Measurements from ENCODE around the gene SLC66A3.

SLC66A3 gene

DNA sequence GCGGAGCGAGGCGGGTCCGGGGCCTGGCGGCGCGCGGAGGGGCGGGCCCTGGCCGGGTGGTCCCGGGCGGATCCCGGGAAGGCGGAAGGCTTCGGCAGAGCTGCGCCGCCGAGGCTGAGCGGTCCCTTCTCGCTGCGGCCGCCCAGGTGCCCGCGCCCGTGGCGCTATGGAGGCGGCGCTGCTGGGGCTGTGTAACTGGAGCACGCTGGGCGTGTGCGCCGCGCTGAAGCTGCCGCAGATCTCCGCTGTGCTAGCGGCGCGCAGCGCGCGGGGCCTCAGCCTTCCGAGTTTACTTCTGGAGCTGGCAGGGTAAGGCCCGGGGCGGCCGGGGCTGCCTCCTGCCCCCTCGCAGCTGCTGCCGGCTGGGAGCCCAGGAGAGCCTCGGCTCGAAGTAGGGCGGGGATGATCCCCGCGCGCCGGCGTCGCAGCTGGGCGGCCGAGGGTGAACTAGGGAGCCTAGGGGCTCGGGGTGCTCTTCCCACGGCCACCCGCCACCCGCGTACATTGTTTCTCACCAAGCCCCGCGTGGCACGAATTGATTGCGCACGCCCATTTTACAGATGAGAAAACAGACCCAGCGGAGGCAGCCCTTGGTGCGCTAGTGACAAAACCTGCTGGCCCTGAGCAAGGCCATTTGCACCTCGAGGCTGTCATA lies at the start of gene SLC66A3:
Gene SLC66A3, plus strand, starts transcription at position 87 of the 655 bp plus-strand sequence. Its CDS starts 80 bp downstream, at position 167.
- DNase-seq = peak; percentile 87

DNA sequence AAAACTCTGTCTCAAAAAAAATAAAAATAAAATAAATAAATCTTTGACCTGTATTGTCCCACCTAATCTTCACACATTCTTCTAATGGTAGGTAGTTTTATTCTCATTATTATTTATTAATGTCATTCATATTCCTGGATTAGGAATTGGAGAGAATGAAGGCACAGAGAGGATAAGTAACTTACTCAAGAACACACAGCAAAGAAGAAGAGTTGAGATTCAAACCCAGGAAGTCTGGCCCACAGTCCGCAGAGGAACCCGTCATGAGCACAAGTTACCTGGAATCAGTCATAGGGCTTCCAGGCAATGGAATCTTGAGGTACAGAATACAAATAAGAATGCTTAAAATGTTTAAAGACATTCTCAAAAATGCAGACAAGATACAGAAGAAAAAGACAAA lies 46.3 kb upstream of the SLC66A3 start:
- no peak for DNase-seq

- DNase-seq = no peak
These were observed 42.3 kb upstream of the SLC66A3 start for GRCh38 chr2:11112870-11113428.

DNA sequence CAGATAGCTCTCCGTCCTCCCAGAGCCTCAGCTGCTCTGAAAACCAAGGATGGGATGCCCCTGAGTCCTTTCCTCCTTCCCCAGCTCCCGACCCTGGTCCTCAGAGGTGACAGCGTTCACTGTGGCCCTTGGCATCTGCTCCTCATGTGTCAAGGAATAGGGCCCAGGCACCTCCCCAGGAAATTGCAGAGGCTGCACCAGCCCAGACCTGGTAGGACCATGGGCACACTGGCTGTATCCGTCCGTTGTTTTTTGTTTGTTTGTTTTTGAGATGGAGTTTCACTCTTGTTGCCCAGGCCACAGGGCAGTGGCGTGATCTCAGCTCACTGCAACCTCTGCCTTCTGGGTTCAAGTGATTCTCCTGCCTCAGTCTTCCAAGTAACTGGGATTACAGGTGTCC lies 37.5 kb upstream of the SLC66A3 start:
- DNase-seq = no peak

- no peak for DNase-seq
These were observed 36.5 kb upstream of the SLC66A3 start for GRCh38 chr2:11118761-11119160.

- DNase-seq = no peak
These were observed 34.0 kb upstream of the SLC66A3 start for GRCh38 chr2:11121099-11121822.

DNA sequence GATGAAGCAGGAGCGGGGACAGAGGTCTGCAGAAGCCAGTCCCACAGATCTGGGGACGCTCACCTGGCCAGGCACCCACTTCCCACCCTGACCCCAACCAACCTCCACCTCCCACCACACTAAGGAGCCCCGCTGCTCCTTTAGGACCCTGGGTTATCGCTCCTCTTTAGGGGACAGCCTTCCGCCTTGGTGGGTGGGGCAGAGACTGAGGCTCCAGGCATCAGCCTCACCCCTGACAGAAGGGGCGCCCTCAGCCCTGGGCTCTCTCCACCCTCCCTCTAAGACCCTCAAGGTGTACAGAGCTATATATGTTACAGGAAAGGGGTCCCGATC lies 33.5 kb upstream of the SLC66A3 start:
- DNase-seq = no peak

DNA sequence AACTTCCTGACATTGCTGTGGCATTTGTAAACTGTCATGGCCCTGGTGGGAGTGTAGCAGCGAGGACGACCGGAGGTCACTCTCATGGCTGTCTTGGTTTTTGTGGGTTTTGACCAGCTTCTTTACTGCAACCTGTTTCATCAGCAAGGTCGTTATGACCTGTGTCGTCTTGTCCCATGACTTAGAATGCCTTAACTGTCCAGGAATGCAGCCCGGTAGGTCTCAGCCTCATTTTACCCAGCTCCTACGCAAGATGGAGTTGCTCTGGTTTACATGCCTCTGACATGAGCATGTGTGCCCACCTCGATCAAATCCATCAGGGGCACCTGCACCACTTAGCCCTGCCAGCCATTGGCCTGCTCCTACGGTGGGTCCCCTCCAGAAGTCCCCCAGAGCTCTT lies 32.9 kb upstream of the SLC66A3 start:
- DNase-seq = no peak

DNA sequence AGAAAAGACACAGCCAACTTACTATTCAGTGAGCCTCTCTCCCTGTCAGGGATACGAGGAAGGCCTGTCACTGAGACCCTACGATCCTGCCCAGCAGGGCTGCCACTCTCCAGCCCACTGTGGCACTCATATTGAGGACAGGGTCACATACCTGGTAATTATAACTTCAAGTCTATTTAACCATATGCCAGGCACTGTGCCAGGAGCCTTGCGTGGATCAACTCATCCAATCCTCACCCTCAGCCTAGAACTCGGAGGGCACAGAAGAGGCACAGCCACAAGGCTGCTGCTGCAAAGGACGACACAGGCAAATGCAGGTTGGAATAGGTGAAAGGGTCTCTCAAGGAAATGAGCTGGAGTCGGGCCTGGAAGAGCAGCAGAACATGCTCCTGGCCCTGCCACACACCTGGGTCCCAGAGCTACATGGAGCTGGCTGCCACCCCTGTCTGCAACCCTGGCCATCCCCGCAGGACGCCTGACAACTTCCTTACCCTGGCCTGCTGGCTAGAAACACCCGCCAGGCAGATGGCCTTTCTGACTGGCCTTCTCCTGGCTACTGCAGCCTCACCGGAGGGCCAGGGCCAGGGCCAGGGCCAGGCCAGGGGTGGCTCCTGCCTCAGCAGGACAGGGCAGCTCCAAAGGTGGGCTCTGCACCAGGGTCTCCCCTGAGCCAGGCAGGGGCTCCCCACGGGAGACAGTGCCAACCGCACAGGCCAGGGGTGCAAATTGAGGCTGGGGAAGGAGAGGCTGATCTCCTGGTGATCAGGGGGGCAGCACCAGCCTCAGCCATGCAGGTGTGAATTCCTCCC lies 32.1 kb upstream of the SLC66A3 start:
- no peak for DNase-seq

DNA sequence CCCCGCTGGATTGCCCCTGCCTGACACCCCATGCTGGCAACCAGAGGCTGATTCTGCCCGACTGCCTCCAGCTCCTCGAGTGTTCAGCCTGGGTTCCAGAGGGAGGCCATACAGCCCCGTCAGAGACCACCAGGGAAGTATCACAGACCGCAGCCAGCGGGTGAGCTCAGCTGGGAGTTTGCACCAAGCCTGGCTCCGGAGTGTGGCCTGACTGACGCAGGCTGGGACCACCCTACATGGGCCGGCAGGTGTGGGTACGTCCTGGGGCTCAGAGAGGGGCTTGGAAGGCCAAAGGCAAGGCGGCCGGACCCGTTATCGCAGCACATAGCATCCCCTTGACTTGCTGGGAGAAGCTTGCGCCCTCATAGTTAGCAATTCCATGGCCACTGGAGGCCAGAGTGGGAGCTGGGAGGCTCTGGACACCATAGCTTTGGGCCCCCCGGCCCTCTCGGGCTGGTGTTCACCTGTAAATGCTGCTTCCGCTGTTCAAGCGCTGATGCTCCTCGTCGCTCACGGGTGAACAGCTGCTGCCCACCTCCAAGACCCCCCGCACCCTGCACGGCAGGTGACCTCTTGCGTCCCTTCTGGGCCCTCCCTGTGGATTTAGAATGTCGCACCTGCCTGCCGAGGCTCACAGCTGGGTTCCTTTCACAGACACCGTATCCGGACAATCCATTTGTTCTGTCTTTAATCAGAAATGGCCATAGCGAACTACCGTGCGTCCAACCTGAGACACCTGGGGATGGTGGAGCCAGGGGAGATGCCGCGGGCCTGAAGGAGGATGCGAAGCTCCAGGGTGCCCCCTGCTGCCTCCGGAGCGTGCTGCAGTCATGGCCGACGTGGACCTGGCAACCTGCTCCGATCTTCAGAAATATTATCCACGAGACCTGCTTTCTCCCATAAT lies 31.2 kb upstream of the SLC66A3 start:
- DNase-seq = peak; percentile 63

DNA sequence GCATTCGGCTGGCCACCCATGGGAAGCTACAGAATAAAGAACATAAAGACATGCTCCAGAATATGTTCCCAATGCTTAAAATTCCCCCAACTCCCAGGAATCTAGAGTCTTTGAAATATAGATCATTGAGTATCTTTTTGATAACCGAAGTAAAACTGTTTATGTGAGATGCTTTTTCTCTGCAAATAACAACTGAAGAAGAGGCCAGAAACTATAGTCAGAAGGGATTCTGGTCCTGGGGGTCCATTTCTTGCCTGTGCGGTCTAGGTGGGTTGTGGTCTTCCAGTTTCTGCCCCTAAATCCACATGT lies 30.6 kb upstream of the SLC66A3 start:
- DNase-seq = no peak

GRCh38 chr2:11127761-11128160 lies 27.5 kb upstream of the SLC66A3 start:
- no peak for DNase-seq

DNA sequence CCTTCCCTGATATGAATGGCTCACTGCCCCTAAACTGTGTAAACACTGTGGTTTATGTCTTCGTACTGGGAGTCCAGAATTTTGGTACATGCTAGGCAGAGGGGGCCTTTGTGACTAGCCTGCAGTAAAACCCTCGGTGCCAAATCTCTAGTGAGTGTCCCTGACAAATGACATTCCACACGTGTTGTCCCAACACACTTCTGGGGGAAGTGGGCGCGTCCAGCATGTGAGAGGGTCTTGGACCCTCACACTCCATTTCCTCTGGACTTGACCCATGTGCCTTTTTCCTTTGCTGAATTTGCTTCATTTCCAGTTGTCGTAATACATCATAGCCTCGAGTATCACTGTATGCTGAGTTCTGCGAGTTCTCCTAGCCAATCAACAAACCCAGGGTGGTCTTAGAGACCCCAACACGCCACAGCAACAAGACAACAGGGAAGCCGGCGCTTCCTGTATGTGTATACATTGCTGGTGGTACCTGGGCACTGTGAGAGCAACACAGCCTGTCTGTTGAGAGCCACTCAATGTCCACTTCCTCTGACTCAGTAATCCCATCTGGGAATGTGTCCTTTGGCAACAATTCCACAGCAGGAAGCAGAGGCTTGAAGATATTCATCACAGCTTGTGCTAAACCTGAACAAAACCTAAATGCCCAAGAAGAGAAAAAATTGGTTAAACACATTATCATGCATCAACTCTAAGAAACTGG lies 26.9 kb upstream of the SLC66A3 start:
- no peak for DNase-seq

DNA sequence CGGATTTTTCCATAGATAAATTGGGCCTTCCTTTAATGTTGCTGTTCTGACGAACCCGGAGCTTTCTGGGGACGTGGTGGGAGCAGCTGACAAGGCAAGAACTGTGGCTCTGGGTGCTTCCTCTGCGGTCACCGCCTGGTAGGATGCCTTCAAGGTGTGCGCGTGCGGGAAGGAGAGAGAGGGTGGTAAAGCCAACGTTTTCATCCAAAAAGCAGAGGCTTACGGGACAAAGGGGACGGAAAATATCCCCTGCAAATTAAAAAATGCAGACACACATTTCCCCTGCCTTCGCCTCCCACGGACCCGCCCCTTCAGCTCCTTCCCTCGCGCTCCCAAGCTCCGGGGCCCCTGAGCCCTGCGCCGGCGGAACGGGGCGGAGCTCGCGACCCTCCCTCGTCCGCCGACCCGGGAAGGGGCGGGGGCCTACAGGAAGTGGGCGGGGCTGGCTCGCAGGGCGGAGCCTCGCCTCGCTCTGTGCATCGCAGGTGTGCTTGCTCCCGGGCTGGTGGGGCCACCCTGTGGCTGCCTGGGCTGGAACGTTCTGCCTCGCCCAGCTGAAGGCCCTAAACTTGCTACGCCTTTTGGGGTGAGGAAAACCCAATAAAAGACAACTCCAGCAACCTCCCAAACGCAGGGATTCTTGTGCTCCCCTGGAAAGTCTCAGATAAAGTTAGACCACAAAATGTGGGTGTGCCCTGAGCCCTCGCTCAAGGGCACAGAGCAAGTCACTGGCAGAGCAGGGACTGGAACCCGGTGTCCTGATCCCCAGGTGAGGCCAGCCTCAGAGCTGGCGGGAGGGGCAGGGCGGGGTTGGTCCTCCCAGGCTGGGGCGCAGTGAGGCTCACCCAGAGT lies 25.4 kb upstream of the SLC66A3 start:
- peak; percentile 33 for DNase-seq

GRCh38 chr2:11131166-11131920 lies 23.9 kb upstream of the SLC66A3 start:
- DNase-seq = no peak

DNA sequence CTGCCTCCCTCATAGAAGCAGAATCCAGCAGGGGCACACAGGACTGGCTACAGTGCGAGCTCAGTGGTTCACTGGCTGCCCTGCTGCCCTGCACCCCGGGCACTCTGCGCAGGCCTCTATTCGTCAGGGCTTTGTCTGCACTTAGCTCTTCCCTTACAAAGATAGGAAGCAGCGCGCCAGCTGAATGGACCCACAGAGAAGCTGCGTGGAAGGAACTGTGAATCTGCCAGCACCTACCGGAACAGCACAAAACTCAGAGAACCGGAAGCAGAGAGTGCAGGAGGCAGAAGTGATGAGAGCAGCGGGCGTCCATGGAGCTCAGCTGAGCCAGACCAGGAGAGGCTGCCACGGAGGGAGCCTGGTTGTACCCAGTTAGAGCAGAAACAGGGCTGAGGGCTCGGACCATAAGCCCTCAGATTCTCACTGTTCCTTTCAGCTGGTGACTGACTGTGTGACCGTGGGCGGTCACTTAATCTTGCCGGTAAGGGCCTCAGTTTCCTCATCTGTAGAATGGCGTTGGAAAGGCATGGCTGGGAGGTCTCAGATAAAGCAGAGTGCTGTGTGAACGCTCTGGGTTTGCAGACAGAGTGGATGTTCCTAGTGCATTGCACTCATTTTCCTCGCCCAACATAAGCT lies 23.1 kb upstream of the SLC66A3 start:
- no peak for DNase-seq

DNA sequence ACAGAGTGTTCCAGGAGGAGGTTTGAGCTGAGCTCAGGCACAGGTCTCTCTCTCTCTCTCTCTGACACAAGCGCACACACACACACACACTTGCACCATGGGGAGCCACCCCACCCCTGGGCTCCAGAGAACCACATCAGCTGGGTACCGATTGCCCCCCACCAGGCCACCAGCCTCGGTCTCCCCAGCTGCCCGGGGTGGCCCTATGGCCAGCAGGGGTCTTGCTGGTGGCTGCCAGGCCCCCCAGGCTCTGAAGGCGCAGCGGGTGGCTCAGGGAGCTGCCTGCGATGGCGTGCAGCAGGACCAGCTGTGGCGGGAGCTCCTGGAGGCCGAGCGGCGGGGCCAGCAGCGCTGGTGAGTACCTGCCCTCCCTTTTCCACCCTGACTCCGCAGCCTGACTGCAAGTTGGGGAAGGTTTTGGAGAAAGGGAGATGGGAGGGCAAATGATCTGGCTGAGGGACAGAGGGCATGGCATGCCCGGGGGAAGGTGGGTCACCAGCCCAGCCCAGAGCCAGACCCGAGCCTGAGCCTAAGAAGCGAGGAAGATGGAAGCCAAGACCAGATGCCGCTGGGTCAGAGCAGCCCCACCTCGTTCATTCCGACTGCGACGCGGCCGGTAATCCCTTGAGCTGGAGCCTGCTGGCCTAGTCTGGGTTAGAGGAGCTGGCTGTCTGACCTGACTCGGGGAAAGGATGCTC lies 21.9 kb upstream of the SLC66A3 start:
- no peak for DNase-seq

DNA sequence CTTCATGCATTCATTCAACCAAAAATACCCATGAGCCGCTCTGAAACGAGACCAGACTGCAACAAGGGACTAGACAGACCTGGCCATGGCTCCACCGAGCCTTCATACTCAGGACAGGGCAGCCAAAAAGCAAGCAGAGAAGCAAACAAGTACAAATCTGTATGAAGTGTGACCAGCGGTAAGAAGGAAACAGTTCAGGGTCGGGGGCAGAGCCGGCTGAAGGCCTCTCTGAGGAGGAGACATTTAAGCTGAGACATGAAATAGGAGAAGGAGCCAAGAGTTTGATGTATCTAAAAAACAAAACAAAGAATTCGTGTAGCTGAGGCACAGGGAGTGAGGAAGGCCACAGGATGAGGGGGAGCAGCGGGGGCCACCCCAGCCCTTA lies 21.3 kb upstream of the SLC66A3 start:
- no peak for DNase-seq

DNA sequence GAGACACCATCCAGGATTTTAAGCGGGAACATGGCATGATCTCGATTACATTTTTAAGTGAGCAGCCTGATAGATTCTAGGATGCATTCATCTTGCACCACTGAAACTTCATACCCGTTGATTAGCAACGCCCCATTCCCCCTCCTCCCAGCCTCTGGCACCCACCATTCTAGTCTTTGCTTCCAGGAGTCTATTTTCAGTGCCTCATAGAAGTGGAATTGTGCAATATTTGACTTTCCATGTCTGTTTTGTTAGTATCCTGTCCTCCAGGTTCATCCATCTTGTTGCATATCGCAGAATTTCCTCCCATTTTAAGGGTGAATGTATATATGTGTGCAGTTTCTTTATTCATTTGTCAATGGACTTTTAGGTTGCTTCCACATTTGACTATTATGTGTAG lies 20.9 kb upstream of the SLC66A3 start:
- no peak for DNase-seq

Data from NCI-H748 treated with DMSO at 0.1 percent for 48 hours (cell line).